ENCODE measurements around the gene SNX3.
"Not testable (repeated sequence)": the region's sequence is repeated elsewhere in the genome, so short reads cannot be mapped to it uniquely, and the experiment has no call there.

SNX3 gene

GRCh38 chr6:108260126-108260808, 573 bp downstream of the SNX3 start:
- DNase-seq (ENCODE audit: low read depth): no peak

DNA sequence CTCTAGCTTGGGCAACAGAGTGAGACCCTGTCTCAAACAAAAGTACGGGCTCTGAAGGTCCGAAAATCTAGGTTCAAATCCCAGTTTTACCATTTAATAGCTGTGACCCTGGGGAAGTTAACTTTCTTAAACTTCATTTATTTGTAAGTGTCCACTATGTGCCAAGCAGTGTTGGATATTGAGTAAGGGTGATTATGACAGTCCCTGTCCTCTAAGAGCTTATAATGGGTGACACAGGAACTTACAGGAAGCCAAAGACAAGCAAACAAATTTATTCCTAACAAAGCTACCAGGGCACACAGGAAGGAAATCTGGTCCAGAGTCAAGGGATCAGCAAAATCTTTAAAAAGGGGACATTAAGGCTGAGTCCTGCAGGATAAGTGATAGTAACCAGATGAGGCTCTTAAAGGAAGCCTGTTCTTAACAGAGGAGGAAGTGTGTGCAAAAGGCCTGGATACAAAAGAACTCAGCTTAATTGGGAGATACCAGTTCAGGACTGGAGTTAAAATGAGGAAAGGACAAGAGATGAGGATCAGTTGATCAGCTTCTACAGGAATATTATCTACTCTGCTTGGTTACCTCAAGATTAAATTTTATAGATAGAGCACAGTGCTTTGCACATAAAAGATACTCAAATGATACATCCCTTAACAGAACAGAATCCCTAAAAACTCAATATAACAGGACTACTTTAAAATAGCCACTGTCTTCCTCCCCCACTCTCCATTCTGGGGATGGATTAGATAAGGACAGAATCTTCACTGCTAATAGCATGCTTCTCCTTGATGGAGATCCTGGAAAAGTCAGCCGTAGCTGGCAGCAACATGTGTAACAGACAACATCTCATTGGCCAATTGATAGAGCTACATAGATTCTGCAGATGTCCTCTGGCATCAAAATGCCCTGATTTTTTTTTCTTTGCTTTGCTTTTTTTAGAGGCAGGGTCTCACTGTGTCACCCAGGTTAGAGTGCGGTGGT, 6.1 kb downstream of the SNX3 start:
- DNase-seq (ENCODE audit: low read depth): no peak

GRCh38 chr6:108253241-108253640, 7.6 kb downstream of the SNX3 start:
- no peak for DNase-seq (ENCODE audit: low read depth)

- DNase-seq (ENCODE audit: low read depth): no peak
Measured at GRCh38 chr6:108252055-108252454, 8.8 kb downstream of the SNX3 start.

GRCh38 chr6:108251252-108251651, 9.6 kb downstream of the SNX3 start:
- DNase-seq (ENCODE audit: low read depth): no peak

DNA sequence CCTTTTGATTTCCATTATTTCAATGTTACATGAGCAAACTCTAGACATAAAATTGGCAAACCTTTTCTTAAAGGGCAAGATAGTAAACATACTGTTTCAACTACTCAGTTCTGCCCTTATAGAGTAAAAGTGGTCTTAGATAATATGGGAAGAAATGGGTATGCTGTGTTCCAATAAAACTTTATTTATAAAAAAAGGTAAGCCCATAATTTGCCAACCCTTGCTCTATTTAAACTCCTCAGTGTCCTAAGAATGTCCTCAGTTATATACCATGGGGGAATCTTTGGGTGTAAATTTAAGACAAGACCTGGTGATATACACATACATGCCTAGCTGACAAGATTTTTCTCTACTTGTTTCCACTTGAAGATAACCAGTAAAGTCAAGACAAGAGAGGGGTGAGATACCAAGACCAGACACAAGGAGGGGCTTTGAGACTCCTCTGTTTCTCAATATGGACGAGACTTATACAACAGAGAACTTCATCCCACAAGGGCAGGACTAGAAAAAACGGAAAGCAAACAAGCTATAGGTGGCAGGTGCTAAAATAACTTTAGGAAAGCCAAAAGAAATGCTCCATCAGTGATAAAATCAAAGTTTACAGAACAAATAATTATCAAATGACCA, 10.5 kb downstream of the SNX3 start:
- DNase-seq (ENCODE audit: low read depth): no peak

GRCh38 chr6:108247965-108248536, 12.8 kb downstream of the SNX3 start:
- DNase-seq (ENCODE audit: low read depth): no peak

DNA sequence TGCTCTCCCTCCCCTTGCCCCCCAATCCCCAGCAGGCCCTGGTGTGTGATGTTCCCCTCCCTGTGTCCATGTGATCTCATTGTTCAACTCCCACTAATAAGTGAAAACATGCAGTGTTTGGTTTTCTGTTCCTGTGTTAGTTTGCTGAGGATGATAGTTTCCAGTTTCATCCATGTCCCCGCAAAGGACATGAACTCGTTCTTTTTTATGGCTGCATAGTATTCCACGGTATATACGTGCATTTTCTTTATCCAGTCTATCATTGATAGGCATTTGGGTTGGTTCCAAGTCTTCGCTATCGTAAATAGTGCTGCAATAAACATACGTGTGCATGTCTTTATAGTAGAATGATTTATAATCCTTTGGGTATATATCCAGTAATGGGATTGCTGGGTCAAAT, 15.7 kb downstream of the SNX3 start:
- DNase-seq (ENCODE audit: low read depth): not testable (repeated sequence)

- no peak for DNase-seq (ENCODE audit: low read depth)
Measured at GRCh38 chr6:108243836-108244235, 17.0 kb downstream of the SNX3 start.

DNA sequence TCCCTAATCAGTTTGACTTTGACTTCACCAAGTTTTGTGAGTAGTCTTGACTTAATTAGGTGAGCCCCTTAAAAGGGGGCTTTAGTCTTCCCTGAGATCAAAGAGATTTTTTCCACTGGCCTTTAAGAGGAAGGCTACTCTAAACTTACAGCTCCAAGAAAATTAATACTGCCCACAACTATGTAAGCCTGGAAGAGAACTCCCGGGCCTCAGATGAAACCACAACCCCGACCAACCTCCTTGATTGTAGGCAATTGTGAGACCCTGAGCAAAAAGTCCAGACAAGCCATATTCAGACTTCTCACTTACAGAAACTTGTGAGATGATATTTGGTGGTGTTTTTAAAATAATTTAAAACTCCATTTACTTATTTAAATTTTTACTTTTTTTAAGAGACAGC, 18.1 kb downstream of the SNX3 start:
- DNase-seq (ENCODE audit: low read depth): no peak

- no peak for DNase-seq (ENCODE audit: low read depth)
Measured at GRCh38 chr6:108242259-108242658, 18.6 kb downstream of the SNX3 start.

GRCh38 chr6:108238322-108238721, 22.5 kb downstream of the SNX3 start:
- no peak for DNase-seq (ENCODE audit: low read depth)

DNA sequence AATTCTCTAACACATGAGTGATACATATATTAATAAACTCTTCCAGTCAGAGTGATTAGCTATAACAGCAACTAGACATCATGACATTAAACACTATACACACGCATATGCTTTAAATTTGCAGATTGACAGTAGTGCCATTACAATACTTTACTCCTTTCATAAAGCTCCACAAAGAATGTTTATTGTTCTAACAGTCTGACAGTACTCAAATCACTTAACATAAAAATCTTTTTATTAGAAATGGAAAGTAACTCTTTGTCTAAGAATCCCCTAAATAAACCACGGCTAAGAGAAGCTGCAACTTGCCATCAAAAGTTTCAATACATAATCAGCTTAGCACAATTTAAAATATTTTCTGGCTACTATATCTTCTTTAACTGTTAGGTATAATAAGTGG, 24.0 kb downstream of the SNX3 start:
- DNase-seq (ENCODE audit: low read depth): no peak

GRCh38 chr6:108235127-108235526, 25.7 kb downstream of the SNX3 start:
- DNase-seq (ENCODE audit: low read depth): no peak

- DNase-seq (ENCODE audit: low read depth): no peak
Measured at GRCh38 chr6:108228416-108228815, 32.4 kb downstream of the SNX3 start.

GRCh38 chr6:108227290-108227689, 33.5 kb downstream of the SNX3 start:
- no peak for DNase-seq (ENCODE audit: low read depth)

GRCh38 chr6:108222504-108222903, 38.3 kb downstream of the SNX3 start:
- DNase-seq (ENCODE audit: low read depth): no peak

DNA sequence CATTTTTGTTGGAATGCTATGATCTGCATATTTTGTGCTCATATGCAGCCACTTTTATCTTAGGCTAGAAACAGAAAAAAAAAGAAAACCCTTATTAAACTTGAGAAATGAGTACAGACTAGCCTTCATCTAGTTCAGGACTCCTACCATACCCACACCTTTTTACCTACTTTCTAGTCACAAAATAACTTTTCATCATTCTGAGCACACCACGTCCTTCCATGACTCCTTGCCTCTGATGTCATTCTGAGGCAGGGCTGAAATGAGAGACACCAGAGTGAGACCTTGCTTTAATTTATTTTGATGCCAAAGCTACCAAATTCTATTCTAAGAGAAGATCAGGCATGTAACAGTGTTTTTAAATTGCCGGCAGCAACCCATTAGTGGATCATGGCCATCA, 38.8 kb downstream of the SNX3 start:
- DNase-seq (ENCODE audit: low read depth): no peak

GRCh38 chr6:108211671-108212070, 49.2 kb downstream of the SNX3 start:
- DNase-seq (ENCODE audit: low read depth): no peak

DNA sequence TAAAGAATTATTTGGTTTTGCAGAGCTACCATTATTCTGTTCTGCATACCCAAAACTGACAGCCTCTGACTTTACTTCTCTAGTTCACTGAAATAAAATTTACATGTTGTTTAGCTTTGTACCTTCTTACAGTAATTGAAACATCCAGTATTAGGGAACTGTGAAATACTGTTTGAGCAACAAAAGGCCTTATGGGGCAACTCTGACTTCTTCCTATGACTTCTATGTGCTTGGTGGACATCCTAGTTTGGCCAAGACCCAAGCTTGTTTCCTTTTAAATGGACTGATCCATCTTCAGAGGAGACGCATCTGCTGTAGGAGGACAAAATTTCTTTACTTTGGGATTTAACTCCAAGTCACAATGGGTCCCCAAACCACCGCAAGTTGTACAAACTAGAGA, 50.3 kb downstream of the SNX3 start:
- no peak for DNase-seq (ENCODE audit: low read depth)

GRCh38 chr6:108209738-108210137, 51.1 kb downstream of the SNX3 start:
- DNase-seq (ENCODE audit: low read depth): no peak

GRCh38 chr6:108207013-108207412, 53.8 kb downstream of the SNX3 start:
- no peak for DNase-seq (ENCODE audit: low read depth)

All from fibroblast of the conjunctiva (primary cell).